ENCODE data around the gene LLGL2. TPM values are rescaled to one million over a fixed set of nuclear protein-coding genes. Genes with fewer than 3 reads are reported as not detected.

Gene LLGL2
- total RNA-seq, 2 donors from 2014 or later = 113 to 251 TPM

DNA sequence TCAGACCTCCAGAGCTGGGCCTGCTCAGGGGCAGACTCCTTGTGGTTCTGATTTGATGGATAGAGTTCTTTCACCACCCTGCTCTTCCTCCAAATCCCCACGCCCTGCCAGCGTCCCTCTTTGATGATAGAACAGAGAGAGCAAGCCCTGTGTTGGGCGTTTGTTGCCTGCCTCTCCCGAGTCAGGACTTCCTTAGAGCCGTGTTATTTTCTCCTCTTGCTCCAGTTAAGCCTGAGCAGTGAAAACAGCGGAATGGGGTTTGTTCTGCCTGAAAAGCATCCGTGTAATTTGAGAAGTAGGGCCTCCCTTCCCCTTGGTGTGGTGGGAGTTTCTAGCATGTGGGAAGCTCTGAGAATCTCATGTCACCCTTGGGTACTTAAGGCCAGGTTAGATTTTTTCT lies 47.0 kb upstream of the LLGL2 start:
- ATAC-seq = no peak
- Histone ChIP-seq H3K36me3 (replicated peaks in 1 of 2; ENCODE audit: insufficient read depth in 1 of 2, low read depth in 2 of 2) (no peaks in the 10 kb centered on the region), H3K27me3 (no peaks in the 10 kb centered on the region), H3K4me3 (no peak overlapping the region), H3K9me3 (no peaks in the 10 kb centered on the region), H3K4me1 (peaks cover 8% of the 10 kb centered on the region), H3K27ac (no peak overlapping the region)
- DNase-seq = no peak
- 82 to 85% methylated on average over 7 of the region's 7 CpGs for WGBS, 2 donors
- intact Hi-C loops (cut with DNase I) = no loop called here
- TF ChIP-seq, protein P1, sequence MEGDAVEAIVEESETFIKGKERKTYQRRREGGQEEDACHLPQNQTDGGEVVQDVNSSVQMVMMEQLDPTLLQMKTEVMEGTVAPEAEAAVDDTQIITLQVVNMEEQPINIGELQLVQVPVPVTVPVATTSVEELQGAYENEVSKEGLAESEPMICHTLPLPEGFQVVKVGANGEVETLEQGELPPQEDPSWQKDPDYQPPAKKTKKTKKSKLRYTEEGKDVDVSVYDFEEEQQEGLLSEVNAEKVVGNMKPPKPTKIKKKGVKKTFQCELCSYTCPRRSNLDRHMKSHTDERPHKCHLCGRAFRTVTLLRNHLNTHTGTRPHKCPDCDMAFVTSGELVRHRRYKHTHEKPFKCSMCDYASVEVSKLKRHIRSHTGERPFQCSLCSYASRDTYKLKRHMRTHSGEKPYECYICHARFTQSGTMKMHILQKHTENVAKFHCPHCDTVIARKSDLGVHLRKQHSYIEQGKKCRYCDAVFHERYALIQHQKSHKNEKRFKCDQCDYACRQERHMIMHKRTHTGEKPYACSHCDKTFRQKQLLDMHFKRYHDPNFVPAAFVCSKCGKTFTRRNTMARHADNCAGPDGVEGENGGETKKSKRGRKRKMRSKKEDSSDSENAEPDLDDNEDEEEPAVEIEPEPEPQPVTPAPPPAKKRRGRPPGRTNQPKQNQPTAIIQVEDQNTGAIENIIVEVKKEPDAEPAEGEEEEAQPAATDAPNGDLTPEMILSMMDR (IDR thresholded peaks at IDR 0.05) = no peak
- no peak for TF ChIP-seq POLR2A (IDR thresholded peaks at IDR 0.05)

DNA sequence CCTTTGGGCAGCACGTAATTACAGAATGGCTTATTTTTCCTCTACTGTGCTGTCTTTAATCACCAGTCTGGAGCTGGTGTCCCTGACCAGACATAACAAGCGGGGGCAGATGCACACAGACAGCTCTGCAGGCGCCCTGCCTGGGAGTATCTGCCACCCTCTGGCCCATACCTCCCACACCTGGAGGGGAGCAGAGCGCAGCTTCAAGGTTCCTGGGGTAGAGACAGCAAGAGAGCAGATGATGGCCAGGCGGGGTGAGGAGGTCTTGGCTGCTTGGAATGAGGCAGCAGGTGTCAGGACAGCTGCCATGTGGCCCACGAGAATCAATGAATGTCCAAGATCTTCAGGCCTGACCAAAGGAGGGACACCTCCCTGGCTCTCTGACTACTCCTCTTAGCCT lies 45.2 kb upstream of the LLGL2 start:
- peaks cover 8% of the 10 kb centered on the region for H3K4me1 ChIP-seq
- no peak for ATAC-seq
- intact Hi-C loops (cut with DNase I) = loop anchor here (10.0 kb wide), 1 partner anchor 55 kb away; no protein-coding TSS in a partner anchor
- TF ChIP-seq, protein P1 (IDR thresholded peaks at IDR 0.05) = no peak
- no peak for TF ChIP-seq POLR2A (IDR thresholded peaks at IDR 0.05)
- H3K27ac ChIP-seq = no peak overlapping the region
- no peaks in the 10 kb centered on the region for H3K27me3 ChIP-seq
- no peak overlapping the region for H3K4me3 ChIP-seq
- no peak for DNase-seq
- no peaks in the 10 kb centered on the region for H3K9me3 ChIP-seq
- no peaks in the 10 kb centered on the region for H3K36me3 ChIP-seq (replicated peaks in 1 of 2; ENCODE audit: insufficient read depth in 1 of 2, low read depth in 2 of 2)
- 90% methylated on average over 2 to 6 of the region's 6 CpGs for WGBS, 2 donors

DNA sequence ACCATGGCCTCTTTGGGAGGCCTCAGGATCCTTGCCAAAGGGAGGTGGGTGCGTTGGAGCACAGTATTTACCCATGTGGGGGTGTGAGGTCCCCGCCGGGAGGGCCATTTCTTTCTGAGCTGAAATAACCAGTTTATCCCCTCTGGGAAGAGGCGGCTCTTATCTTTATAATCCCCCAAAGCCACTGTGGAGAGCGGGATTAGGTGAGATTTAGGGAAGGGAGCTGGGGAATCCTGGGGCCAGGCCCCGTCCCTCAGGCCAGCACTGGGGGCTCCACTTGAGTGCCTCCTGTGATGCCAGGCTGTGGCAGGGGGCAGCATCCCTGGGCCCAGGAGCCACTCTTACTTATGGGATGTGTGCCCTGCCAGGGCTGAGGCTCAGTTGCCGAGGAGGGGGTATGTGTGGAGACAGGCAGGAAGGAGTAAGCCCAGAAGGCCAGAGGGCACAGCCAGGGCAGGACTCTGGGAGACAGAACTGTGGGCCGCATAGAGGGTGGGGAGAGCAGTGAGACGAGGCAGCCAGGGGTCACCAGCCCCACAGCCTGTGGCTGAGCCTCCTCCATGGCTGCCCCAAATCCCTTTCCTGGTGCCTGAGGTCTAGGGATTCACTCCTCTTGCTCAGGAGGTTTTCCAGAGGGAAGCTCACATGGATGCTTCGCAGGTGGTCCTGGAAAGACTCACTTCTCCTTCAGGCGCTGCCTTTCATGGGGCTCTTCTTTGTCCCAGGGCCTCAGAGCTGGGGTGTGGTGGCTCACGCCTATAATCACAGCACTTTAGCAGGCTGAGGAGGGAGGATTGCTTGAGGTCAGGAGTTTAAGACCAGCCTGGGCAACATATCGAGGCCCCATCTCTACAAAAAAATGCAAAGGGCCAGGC lies 44.1 kb upstream of the LLGL2 start:
- H3K9me3 ChIP-seq = no peaks in the 10 kb centered on the region
- no peaks in the 10 kb centered on the region for H3K36me3 ChIP-seq (replicated peaks in 1 of 2; ENCODE audit: insufficient read depth in 1 of 2, low read depth in 2 of 2)
- intact Hi-C loops (cut with DNase I) = loop anchor here (10.0 kb wide), 1 partner anchor 57 kb away; no protein-coding TSS in a partner anchor
- TF ChIP-seq, protein P1 (IDR thresholded peaks at IDR 0.05) = no peak
- 83 to 85% methylated on average over 9 to 13 of the region's 13 CpGs for WGBS, 2 donors
- no peaks in the 10 kb centered on the region for H3K27me3 ChIP-seq
- H3K27ac ChIP-seq = no peak overlapping the region
- peaks cover 8% of the 10 kb centered on the region for H3K4me1 ChIP-seq
- no peak overlapping the region for H3K4me3 ChIP-seq
- ATAC-seq = no peak
- DNase-seq = no peak

DNA sequence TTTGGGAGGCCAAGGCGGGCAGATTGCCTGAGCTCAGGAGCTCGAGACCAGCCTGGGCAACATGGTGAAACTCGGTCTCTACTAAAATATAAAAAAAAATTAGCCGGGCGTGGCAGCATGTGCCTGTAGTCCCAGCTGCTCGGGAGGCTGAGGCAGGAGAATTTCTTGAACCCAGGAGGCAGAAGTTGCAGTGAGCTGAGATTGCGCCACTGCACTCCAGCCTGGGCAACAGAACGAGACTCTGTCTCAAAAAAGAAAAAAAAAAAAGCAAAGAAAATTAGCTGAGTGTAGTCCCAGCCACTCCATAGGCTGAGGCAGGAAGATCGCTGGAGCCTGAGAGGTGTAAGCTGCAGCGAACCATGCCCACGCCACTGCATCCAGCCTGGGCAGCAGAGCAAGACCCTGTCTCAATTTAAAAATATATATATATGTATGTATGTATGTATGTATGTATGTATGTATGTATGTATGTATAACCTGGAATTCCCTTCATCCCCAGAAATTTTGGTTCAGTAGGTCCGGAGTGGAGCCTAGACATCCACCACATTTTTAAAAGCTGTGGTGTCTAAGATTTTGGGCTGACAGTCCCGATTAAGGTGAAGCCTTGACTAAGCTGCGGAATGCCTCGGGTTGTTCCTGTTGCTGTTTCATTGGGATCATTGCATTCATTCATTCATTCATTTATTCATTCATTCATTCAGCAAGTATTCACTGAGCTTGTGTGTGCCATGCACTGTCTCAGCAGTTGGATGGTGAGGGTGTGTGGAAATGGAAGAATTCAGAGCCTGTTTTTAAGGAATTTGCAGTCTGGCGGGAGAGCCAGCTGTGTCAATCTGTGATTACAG lies 43.2 kb upstream of the LLGL2 start:
- Histone ChIP-seq H3K27ac (no peak overlapping the region), H3K36me3 (replicated peaks in 1 of 2; ENCODE audit: insufficient read depth in 1 of 2, low read depth in 2 of 2) (no peaks in the 10 kb centered on the region)
- no peak for ATAC-seq

More for the DNA sequence above, 43.2 kb upstream of the LLGL2 start:
- Histone ChIP-seq H3K4me1 (peaks cover 2% of the 10 kb centered on the region), H3K27me3 (no peaks in the 10 kb centered on the region), H3K4me3 (no peak overlapping the region), H3K9me3 (no peaks in the 10 kb centered on the region)
- TF ChIP-seq POLR2A (IDR thresholded peaks at IDR 0.05) = no peak
- TF ChIP-seq, protein P1 (IDR thresholded peaks at IDR 0.05) = no peak
- WGBS, 2 donors = 84 to 87% methylated on average over 16 of the region's 16 CpGs
- intact Hi-C loops (cut with DNase I) = loop anchor here (10.0 kb wide), 1 partner anchor 58 kb away; no protein-coding TSS in a partner anchor
- no peak for DNase-seq
